GM12878 (cell line): Measurements from ENCODE around the gene HOOK2.

Source experiments
- EGR1 ChIP-seq, 2 experiments: IDR thresholded peaks; 1 replicate in 1 of 2; 2 replicates in 1 of 2; pipeline ENCODE4 v1.6.1; 2011 to 2012; ENCODE audit warnings: low read depth in 2 of 2, low read length in 2 of 2, borderline replicate concordance in 1 of 2, mild to moderate bottlenecking in 1 of 2, moderate library complexity in 1 of 2
- NBN ChIP-seq: fragments of 450-650 bp; IDR thresholded peaks from 2 replicates; pipeline ENCODE4 v1.6.1; 2016
- RCOR1 ChIP-seq: conservative IDR thresholded peaks from 2 replicates; pipeline ENCODE4 v1.6.1; 2012; ENCODE audit warnings: low read depth, low read length, improper control_type of control experiment
- YY1 ChIP-seq: IDR thresholded peaks from 2 replicates; pipeline ENCODE4 v1.6.1; 2011; ENCODE audit warnings: low read depth, mild to moderate bottlenecking, low read length

- no peak for TF ChIP-seq EGR1 (IDR thresholded peaks at IDR 0.05; ENCODE audit: borderline replicate concordance in 1 of 2, low read depth in 2 of 2, low read length in 2 of 2)
- TF ChIP-seq YY1, result no peak; the same call in 1 of the 2 replicates
- TF ChIP-seq RCOR1, result no peak
- TF ChIP-seq NBN, result peak; percentile 81
These were observed 52.6 kb downstream of the HOOK2 start for GRCh38 chr19:12722566-12723380.
